Measurements from ENCODE around the gene VANGL1. TPM values are rescaled to one million over a fixed set of nuclear protein-coding genes. Genes with fewer than 3 reads are reported as not detected.

The VANGL1 gene
- total and polyA plus RNA-seq, 2 of the 8 experiments (the other 6 are each of a cell fraction or from before 2014, with no cell fraction given): 9.4 to 13.4 TPM

GRCh38 chr1:115732316-115732715, 90.5 kb downstream of the VANGL1 start:
- WGBS, 2 experiments (ENCODE audit: extremely low coverage in 1 of 2, insufficient coverage in 1 of 2, insufficient read length in 1 of 2, insufficient replicate concordance in 2 of 2, low coverage in 1 of 2, low lambda C conversion rate in 2 of 2, missing lambda C conversion rate in 1 of 2): 86% methylated on average over 4 of the region's 4 CpGs; no CpG with 5 or more reads in 1 of the 2 experiments
- Histone ChIP-seq H3K56ac (replicated peaks; ENCODE audit: insufficient read length, low read depth, low read length) (no peak overlapping the region), H2BK20ac (ENCODE audit: low read length) (no peak overlapping the region), H2AFZ (ENCODE audit: low read length) (no peak overlapping the region), H3K36me3 (ENCODE audit: control insufficient read depth in 2 of 4, insufficient read depth in 4 of 4, low read length in 3 of 4) (no peaks in the 10 kb centered on the region), H3K14ac (ENCODE audit: insufficient read length) (no peak overlapping the region), H3K4ac (replicated peaks; ENCODE audit: insufficient read length, low read depth, low read length) (no peak overlapping the region), H4K20me1 (replicated peaks in 1 of 2; ENCODE audit: control insufficient read depth in 1 of 2, insufficient read depth in 2 of 2, low read length in 2 of 2) (no peaks in the 10 kb centered on the region), H3K9me3 (ENCODE audit: insufficient read depth in 2 of 2, low read depth in 1 of 2, low read length in 1 of 2) (no peaks in the 10 kb centered on the region), H3K18ac (ENCODE audit: extremely low read depth, low read length) (no peak overlapping the region), H2BK120ac (replicated peaks; ENCODE audit: low read depth, low read length) (no peak overlapping the region), H3K9ac (replicated peaks in 1 of 4; ENCODE audit: extremely low read depth in 1 of 4, low read depth in 3 of 4, low read length in 3 of 4) (no peak overlapping the region), H4K91ac (replicated peaks; ENCODE audit: insufficient read length, low read length) (no peak overlapping the region), H2BK12ac (ENCODE audit: low read depth, low read length) (no peak overlapping the region), H3K27ac (ENCODE audit: low read depth, low read length) (no peak overlapping the region), H3K4me2 (ENCODE audit: insufficient read depth in 1 of 2, low read depth in 2 of 2, low read length in 2 of 2) (no peak overlapping the region), H4K5ac (ENCODE audit: insufficient read length, low read depth, low read length) (no peak overlapping the region), H2AK5ac (ENCODE audit: low read depth, low read length) (no peak overlapping the region), H3K23me2 (ENCODE audit: low read depth, low read length) (no peaks in the 10 kb centered on the region), H3K4me3 (ENCODE audit: extremely low read depth in 1 of 4, insufficient read depth in 2 of 4, low read depth in 3 of 4, low read length in 4 of 4) (no peak overlapping the region), H3K4me1 (replicated peaks in 1 of 4; ENCODE audit: control insufficient read depth in 3 of 4, insufficient read depth in 4 of 4, low read length in 3 of 4) (peaks cover 0 to 6% (median 0%) of the 10 kb centered on the region in 4 experiments; a peak in 1 of 7 replicates), H2BK15ac (ENCODE audit: low read length) (no peak overlapping the region), H2BK5ac (ENCODE audit: low read depth, low read length) (no peak overlapping the region), H3K27me3 (replicated peaks in 1 of 4; ENCODE audit: control insufficient read depth in 3 of 4, extremely low read depth in 1 of 4, insufficient read depth in 3 of 4, low read length in 3 of 4) (no peaks in the 10 kb centered on the region), H3K79me2 (ENCODE audit: control insufficient read depth in 1 of 2, insufficient read depth in 2 of 2, low read length in 2 of 2) (no peaks in the 10 kb centered on the region), H4K8ac (ENCODE audit: extremely low read depth, insufficient read depth, low read length) (no peak overlapping the region), H3K23ac (ENCODE audit: insufficient read length) (no peak overlapping the region), H3K79me1 (ENCODE audit: low read depth, low read length) (no peaks in the 10 kb centered on the region)
- ChIA-PET POLR2A (ENCODE audit: partially characterized antibody) (no interaction called here), CTCF (ENCODE audit: partially characterized antibody) (interaction anchor here (1.4 to 2.2 kb wide), 3 partner anchors 15 to 32 kb away, joined by 3 to 7 read pairs (median 5); no protein-coding TSS in a partner anchor)
- FAIRE-seq (no peak), DNase-seq (ENCODE audit: low read depth in 1 of 2, low spot score in 2 of 2) (no peak)
- TF ChIP-seq CEBPB (IDR thresholded peaks at IDR 0.05; ENCODE audit: low read depth, low read length) (no peak), MAX (IDR thresholded peaks at IDR 0.05) (no peak), GABPA (IDR thresholded peaks at IDR 0.05; ENCODE audit: borderline replicate concordance, insufficient read depth, low read length) (no peak), MAFK (IDR thresholded peaks at IDR 0.05; ENCODE audit: low read depth, low read length) (no peak), BCL11A (IDR thresholded peaks at IDR 0.05; ENCODE audit: low read depth in 2 of 2, low read length in 2 of 2) (no peak), YY1 (IDR thresholded peaks at IDR 0.05; ENCODE audit: low read depth, low read length) (no peak), ATF3 (IDR thresholded peaks at IDR 0.05; ENCODE audit: insufficient read depth, low read depth, low read length) (no peak), HDAC6 (IDR thresholded peaks at IDR 0.05; ENCODE audit: low read depth, low read length) (no peak), ZNF274 (IDR thresholded peaks at IDR 0.05; ENCODE audit: borderline replicate concordance, extremely low read depth, low read length) (no peak)
- TF ChIP-seq, protein P1, sequence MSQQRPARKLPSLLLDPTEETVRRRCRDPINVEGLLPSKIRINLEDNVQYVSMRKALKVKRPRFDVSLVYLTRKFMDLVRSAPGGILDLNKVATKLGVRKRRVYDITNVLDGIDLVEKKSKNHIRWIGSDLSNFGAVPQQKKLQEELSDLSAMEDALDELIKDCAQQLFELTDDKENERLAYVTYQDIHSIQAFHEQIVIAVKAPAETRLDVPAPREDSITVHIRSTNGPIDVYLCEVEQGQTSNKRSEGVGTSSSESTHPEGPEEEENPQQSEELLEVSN (IDR thresholded peaks at IDR 0.05): no peak

Measured in H1 (cell line).